ENCODE data around the gene UVSSA.

The UVSSA gene

GRCh38 chr4:1400831-1401408 is 53.9 kb downstream of the UVSSA start:
- DNase-seq (ENCODE audit: low read depth): no peak
- in situ Hi-C loops (cut with HindIII; ENCODE audit: low sequenced_read_pairs): no loop called here
- TF ChIP-seq, protein P1, sequence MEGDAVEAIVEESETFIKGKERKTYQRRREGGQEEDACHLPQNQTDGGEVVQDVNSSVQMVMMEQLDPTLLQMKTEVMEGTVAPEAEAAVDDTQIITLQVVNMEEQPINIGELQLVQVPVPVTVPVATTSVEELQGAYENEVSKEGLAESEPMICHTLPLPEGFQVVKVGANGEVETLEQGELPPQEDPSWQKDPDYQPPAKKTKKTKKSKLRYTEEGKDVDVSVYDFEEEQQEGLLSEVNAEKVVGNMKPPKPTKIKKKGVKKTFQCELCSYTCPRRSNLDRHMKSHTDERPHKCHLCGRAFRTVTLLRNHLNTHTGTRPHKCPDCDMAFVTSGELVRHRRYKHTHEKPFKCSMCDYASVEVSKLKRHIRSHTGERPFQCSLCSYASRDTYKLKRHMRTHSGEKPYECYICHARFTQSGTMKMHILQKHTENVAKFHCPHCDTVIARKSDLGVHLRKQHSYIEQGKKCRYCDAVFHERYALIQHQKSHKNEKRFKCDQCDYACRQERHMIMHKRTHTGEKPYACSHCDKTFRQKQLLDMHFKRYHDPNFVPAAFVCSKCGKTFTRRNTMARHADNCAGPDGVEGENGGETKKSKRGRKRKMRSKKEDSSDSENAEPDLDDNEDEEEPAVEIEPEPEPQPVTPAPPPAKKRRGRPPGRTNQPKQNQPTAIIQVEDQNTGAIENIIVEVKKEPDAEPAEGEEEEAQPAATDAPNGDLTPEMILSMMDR (IDR thresholded peaks at IDR 0.05; ENCODE audit: low read depth, low read length, missing control alignments): no peak
- H3K4me3 ChIP-seq (ENCODE audit: low read depth, low read length): no peak overlapping the region

DNA sequence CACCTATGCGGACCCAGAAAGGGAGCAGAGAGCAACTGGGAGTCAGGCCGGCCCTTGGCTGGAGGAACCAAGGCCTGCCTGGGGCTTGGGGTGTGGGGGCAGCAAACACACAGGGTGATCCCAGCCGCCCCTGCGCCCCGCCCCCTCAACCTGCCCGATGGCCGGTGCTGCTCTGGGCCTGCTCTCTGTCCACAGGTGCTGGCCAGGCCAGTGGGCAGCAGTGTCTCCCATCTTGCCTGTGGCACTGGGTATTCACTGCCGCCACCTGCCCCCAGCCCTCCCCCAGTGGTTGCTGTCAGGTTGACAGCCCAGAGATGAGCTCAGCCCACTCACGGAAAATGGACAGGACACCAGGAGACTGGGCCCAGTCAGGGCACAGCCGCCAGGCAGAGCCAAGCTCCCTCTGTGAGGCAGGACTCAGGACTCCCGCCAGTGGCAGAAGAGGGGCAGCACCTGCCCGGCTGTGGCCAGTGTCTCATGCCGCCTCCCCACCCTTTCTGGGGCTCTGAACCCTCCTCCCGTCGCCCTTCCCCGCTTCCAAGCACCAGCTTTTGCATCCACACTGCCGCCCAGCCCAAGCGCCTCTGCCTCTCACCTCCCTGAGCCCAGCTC is 54.5 kb downstream of the UVSSA start:
- in situ Hi-C loops (cut with HindIII; ENCODE audit: low sequenced_read_pairs): no loop called here
- TF ChIP-seq, protein P1 (IDR thresholded peaks at IDR 0.05; ENCODE audit: low read depth, low read length, missing control alignments): no peak
- DNase-seq (ENCODE audit: low read depth): no peak
- H3K4me3 ChIP-seq (ENCODE audit: low read depth, low read length): no peak overlapping the region

GRCh38 chr4:1402021-1402515 is 55.1 kb downstream of the UVSSA start:
- in situ Hi-C loops (cut with HindIII; ENCODE audit: low sequenced_read_pairs): no loop called here
- DNase-seq (ENCODE audit: low read depth): no peak
- TF ChIP-seq, protein P1 (IDR thresholded peaks at IDR 0.05; ENCODE audit: low read depth, low read length, missing control alignments): no peak

GRCh38 chr4:1402516-1403091 is 55.6 kb downstream of the UVSSA start:
- H3K4me3 ChIP-seq (ENCODE audit: low read depth, low read length): no peak overlapping the region
- in situ Hi-C loops (cut with HindIII; ENCODE audit: low sequenced_read_pairs): no loop called here
- no peak for DNase-seq (ENCODE audit: low read depth)
- TF ChIP-seq, protein P1 (IDR thresholded peaks at IDR 0.05; ENCODE audit: low read depth, low read length, missing control alignments): no peak

More at GRCh38 chr4:1402021-1402515, 55.1 kb downstream of the UVSSA start:
- no peak overlapping the region for H3K4me3 ChIP-seq (ENCODE audit: low read depth, low read length)

GRCh38 chr4:1403177-1403583 is 56.2 kb downstream of the UVSSA start:
- no peak for DNase-seq (ENCODE audit: low read depth)
- H3K4me3 ChIP-seq (ENCODE audit: low read depth, low read length): no peak overlapping the region
- TF ChIP-seq, protein P1 (IDR thresholded peaks at IDR 0.05; ENCODE audit: low read depth, low read length, missing control alignments): no peak
- in situ Hi-C loops (cut with HindIII; ENCODE audit: low sequenced_read_pairs): no loop called here

DNA sequence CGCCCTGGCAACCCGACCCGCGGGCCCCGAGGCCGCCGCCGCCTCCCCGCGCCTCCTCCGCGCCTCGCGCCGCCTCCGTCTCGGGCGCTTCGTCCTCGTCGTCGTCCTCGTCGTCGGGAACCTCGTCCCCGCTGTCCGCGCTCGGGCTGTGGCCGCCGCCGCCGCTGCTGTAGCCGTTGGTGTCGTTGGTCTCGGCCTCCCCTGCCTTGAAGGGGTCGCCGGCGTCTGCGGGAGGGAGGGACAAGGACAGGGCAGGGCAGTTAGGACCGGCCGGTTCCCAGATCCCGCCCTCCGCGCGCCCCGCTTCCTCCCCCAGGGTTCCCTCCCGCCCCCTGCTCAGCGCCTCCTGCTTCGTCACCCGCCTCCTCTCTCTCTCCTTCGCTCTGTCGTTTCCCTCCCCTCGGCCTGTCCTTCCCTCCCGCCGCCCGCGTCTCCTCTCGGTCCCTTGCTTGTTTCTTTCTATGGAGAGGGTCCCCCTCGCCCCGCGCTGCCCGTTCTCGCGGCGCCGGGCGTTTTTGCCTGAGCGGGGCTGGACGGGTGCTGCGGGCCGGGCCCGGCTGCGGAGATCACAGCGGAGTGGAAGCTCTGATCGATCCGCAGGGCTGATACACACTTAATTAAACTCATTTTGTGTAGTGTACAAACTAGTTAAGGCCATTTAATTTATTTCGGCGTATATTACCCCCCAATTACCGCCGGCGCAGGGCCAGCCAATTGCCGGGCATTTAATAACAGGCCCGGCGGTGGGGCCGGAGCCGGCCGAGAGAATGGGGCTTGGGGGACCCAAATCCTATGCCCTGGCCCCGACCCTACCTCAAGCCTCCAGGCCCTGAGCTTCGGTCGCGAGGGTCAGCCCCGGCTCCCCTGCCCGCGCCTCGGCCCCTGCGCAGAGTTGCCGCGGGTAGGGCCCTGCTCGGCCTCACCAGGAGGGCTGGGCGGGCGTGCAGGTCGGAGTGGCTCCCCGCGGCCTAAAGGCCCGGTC is 56.9 kb downstream of the UVSSA start:
- in situ Hi-C loops (cut with HindIII; ENCODE audit: low sequenced_read_pairs): no loop called here
- TF ChIP-seq, protein P1 (IDR thresholded peaks at IDR 0.05; ENCODE audit: low read depth, low read length, missing control alignments): no peak
- H3K4me3 ChIP-seq (ENCODE audit: low read depth, low read length): no peak overlapping the region
- DNase-seq (ENCODE audit: low read depth): no peak
